ENCODE results near the gene B3GNT3. TPM values are rescaled to one million over a fixed set of nuclear protein-coding genes. Genes with fewer than 3 reads are reported as not detected.

The B3GNT3 gene
- total and polyA plus RNA-seq, 9 of the 15 experiments (the other 6 are each of a cell fraction or from before 2014, with no cell fraction given) = 0.06 to 0.11 (median 0.07) TPM; not detected in 6

- TF ChIP-seq SOX6 (IDR thresholded peaks at IDR 0.05) (0 out of 2 replicates have a peak, but pooled peaks have one; percentile 28), YY1 (IDR thresholded peaks at IDR 0.05; ENCODE audit: borderline replicate concordance in 1 of 3, control insufficient read depth in 1 of 3, extremely low read depth in 1 of 3, insufficient read depth in 3 of 3, insufficient read length in 1 of 3, insufficient replicate concordance in 2 of 3, low read depth in 1 of 3, low read length in 2 of 3) (peak in 1 of 3 experiments; percentile 27), NFE2 (IDR thresholded peaks at IDR 0.05; ENCODE audit: low read depth) (no peak), NKRF (IDR thresholded peaks at IDR 0.05; ENCODE audit: borderline replicate concordance) (peak; percentile 69), ZNF165 (CRISPR knock-in tag; IDR thresholded peaks at IDR 0.05; ENCODE audit: borderline replicate concordance) (peak; percentile 32; the same call in 1 of the 2 replicates), PHTF2 (CRISPR knock-in tag; IDR thresholded peaks at IDR 0.05) (no peak), HDAC2 (IDR thresholded peaks at IDR 0.05) (peak; percentile 89), BCOR (IDR thresholded peaks at IDR 0.05) (peak; percentile 99), MCM5 (IDR thresholded peaks at IDR 0.05; ENCODE audit: low read depth) (no peak), CREB3L1 (IDR thresholded peaks at IDR 0.05; ENCODE audit: borderline replicate concordance, low read depth) (no peak), ZNF133 (CRISPR knock-in tag; IDR thresholded peaks at IDR 0.05) (no peak), SMARCE1 (IDR thresholded peaks at IDR 0.05) (peak; percentile 48; the same call in 1 of the 2 replicates), ZC3H8 (IDR thresholded peaks at IDR 0.05) (no peak), MTA1 (IDR thresholded peaks at IDR 0.05; ENCODE audit: borderline replicate concordance) (peak; percentile 59; the same call in 1 of the 2 replicates), SP1 (CRISPR knock-in tag; IDR thresholded peaks at IDR 0.05) (0 out of 2 replicates have a peak, but pooled peaks have one; percentile 24), SMAD1 (IDR thresholded peaks at IDR 0.05; ENCODE audit: low read depth, low read length, partially characterized antibody) (no peak), RAD51 (IDR thresholded peaks at IDR 0.05; ENCODE audit: borderline replicate concordance, low read depth) (peak; percentile 38; the same call in 1 of the 2 replicates), ID3 (CRISPR knock-in tag; IDR thresholded peaks at IDR 0.05) (no peak), ID3 (tag; IDR thresholded peaks at IDR 0.05) (no peak), ELF2 (CRISPR knock-in tag; IDR thresholded peaks at IDR 0.05) (0 out of 2 replicates have a peak, but pooled peaks have one; percentile 16)
Observed at GRCh38 chr19:17794731-17795494, at the start of gene B3GNT3 (continued).

Measured in K562 (cell line).